22Rv1 (cell line): Measurements from ENCODE around the gene HEXB.

ENCODE experiments used
- H3K27ac ChIP-seq: fragments of 450-650 bp; 2 replicates; pipeline ENCODE4 v1.5.1; 2017
- ZFX ChIP-seq: fragments of 450-650 bp; IDR thresholded peaks from 2 replicates; pipeline ENCODE4 v1.6.1; 2017; ENCODE audit warnings: antibody characterized with exemption, borderline replicate concordance
- TF ChIP-seq, protein P1 (sequence below): fragments of 450-650 bp; IDR thresholded peaks from 2 replicates; pipeline ENCODE4 v1.5.1; 2017; ENCODE audit warnings: mild to moderate bottlenecking

Gene HEXB

DNA sequence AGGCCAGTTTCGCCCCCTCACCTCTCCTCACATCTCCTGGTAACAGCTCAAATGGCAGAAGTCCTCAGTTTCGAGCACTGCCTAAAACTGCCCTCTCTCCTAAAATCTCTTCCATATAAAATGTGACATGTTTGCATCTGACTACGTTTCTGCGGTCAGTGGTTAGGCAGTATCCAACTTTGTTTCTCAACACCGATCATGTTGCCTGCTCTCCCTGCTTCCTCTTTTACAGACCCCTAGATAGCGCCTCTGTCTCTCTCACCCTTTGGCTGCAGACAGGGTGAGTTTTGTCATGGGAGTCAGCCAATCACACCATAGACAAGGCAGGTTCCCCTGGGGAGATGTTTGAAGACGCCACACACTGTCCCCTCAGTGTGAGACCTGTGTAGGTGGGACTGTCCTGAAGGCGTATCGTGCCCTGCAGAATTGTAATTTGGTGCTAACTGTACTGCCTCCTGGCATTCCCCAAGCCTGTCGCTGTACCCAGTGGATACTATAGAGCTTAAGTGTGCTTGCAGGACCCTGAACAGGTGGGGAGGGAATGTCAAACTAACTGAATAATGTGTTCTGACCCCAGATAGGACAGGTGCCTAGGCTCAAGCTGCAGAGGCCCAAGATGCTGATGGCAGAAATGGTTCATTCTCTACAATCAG, 1.1 kb downstream of the HEXB start:
- no peak overlapping the region for H3K27ac ChIP-seq
- TF ChIP-seq ZFX = no peak
- TF ChIP-seq, protein P1, sequence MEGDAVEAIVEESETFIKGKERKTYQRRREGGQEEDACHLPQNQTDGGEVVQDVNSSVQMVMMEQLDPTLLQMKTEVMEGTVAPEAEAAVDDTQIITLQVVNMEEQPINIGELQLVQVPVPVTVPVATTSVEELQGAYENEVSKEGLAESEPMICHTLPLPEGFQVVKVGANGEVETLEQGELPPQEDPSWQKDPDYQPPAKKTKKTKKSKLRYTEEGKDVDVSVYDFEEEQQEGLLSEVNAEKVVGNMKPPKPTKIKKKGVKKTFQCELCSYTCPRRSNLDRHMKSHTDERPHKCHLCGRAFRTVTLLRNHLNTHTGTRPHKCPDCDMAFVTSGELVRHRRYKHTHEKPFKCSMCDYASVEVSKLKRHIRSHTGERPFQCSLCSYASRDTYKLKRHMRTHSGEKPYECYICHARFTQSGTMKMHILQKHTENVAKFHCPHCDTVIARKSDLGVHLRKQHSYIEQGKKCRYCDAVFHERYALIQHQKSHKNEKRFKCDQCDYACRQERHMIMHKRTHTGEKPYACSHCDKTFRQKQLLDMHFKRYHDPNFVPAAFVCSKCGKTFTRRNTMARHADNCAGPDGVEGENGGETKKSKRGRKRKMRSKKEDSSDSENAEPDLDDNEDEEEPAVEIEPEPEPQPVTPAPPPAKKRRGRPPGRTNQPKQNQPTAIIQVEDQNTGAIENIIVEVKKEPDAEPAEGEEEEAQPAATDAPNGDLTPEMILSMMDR = no peak

DNA sequence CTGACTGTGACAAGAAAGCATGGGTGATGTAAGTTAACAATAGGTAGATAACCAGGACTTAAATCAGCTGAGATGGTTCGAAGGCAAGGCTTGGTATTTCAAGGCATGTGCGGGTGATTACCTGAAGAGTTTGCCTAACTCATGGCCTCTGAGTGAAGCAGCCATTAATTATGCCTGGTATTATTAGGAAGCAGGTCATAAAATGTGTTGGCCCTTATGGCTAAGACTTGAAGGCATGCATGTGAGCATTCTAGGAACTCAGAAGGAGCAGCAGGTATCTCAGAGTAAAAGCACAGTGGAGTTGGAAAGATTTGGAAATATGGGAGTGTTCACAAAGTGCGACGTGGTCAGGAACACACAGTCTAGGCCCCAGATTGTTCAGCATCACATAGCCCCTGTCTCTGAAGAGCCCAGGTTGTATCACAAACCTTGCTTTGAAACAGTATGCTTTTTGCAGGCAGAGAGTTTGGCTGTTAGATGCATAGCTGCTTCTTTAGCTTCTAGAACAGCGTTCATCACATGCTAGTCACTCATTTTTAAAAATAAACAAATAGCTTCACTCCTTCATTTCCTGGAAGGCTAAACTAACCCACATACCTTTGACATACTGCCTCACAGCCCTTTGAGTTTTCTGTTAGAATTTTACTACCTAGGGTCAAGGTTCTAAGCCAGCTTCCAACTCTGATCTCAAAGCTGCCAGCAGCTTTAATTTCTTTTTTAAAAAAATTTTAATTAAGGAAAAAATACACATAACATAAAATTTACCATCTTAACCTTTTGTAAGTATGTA, 2.1 kb downstream of the HEXB start:
- H3K27ac ChIP-seq = no peak overlapping the region
- TF ChIP-seq, protein P1 = no peak
- no peak for TF ChIP-seq ZFX

DNA sequence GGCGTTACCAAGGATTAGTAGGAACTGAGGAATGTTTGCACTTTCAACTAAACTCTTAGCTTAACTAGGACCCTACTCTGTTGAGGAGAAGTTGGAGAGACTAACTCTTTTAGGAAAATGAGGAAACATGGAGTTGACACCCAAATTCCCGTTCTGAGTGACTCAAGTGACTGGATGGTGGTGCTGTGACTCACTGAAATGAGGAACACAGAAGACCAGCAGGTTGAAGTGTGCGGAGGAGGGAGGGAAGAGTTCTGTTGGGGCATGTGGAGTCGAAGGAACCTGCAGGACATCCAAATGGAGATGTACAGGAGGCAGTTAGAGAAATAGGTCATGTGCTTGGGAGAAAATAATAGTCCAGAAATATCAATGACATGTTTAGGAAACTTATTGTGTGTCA, 8.2 kb downstream of the HEXB start:
- H3K27ac ChIP-seq = no peak overlapping the region
- TF ChIP-seq ZFX = no peak
- TF ChIP-seq, protein P1 = no peak

DNA sequence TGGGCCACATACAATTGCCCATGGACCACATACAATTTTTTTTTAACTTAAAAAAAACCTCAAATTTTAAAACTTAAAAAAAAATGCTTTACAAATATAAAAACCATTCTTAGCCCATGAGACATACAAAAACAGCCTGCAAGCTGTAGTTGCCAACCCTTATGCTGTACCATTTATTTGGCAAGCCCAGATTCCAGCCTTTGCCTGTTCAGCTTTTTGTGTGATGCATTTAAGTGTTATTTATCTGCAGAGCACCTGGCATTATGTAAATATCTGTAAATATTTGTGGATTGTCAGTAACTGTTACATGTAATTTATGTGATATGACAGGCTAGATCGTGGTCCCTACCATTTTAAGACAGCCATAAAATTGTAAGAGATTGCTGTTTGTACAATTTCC, 32.6 kb downstream of the HEXB start:
- no peak for TF ChIP-seq ZFX
- TF ChIP-seq, protein P1 = no peak
- no peak overlapping the region for H3K27ac ChIP-seq

DNA sequence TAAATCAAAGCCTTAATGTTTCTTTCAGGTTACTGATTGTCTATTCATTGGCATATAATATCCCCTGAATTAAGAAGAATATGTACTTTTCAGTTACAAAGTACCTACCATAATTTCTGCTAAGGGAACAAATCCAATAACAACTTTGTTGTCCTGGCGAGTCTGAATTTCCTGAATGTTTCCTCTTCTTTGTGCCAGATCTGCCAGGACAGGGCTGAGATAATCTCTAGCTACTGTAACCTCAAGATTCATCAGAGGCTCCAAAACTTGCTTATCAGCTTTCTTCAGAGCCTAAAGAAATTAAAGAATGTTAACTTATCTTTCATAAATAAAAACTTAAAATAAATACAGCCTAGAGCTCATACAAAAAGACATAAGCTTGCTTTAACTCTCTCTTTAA, 37.2 kb downstream of the HEXB start:
- no peak for TF ChIP-seq ZFX
- TF ChIP-seq, protein P1 = no peak
- no peak overlapping the region for H3K27ac ChIP-seq

DNA sequence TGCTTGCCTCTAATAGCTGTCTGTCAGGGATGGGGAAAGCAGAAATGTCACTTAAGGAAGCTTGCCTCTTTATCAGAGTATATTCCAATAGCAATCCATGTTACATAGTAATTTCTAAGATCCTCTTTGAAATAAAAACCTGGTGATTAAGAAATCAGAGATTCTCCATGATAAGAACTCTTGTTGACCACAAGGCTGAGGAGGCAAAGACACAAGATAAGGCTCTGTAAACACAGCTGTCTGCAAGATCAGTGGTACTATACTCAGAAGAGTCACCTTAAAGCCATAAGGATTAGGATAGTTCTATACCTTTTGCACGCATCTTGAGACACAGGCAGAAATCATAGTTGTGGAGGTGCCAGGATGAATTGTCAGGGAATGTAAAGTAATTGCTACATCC, 40.3 kb downstream of the HEXB start:
- TF ChIP-seq, protein P1 = no peak
- H3K27ac ChIP-seq = no peak overlapping the region

DNA sequence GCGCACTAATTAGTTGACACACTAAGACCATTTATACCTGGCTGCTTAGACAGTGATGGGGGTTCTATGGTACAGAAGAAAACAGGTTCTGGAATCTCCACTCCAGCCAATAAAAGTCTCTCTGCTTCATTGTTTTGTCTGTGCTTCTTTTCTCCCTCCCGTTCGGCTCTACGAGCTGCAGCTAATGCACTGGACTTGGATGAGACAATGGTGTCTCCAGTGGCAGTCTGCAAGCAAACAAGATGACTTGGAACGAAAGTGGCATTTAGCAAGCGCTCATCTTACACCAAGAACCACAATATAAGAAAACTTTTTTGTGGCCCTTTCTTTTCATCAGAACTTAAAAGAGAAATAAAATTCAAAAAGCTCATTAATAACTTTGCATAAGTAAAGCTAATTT, 51.7 kb downstream of the HEXB start:
- no peak for TF ChIP-seq ZFX
- TF ChIP-seq, protein P1 = no peak
- no peak overlapping the region for H3K27ac ChIP-seq
